ENCODE results near the gene DNAI1.

The DNAI1 gene

DNA sequence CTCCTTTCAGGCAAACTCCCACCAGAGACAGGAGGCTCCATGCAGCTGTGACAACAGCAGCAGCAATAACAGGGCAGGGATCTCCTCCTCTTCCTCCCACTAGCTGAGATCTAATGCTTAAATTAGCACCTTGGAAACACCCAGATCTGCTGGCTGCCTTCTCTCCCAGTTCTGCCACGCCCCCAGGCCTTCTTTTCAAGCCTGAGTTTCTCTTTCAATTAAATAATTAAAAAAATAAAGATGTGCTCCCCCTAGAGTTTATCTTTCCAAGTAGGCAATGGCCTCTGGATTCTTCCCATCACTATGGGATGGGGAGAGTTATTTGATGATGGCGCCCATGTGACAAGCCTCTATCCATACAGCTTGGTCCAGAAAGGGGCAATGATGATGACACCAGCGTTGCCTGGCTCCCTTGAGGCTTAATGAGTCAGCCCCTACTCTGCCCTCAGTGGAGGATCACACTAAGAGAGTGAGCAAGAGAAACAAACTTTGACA is 4.0 kb upstream of the DNAI1 start:
- in situ Hi-C loops (cut with HindIII; ENCODE audit: low sequenced_read_pairs): no loop called here
- no peak for DNase-seq (ENCODE audit: low read depth)
- TF ChIP-seq, protein P1, sequence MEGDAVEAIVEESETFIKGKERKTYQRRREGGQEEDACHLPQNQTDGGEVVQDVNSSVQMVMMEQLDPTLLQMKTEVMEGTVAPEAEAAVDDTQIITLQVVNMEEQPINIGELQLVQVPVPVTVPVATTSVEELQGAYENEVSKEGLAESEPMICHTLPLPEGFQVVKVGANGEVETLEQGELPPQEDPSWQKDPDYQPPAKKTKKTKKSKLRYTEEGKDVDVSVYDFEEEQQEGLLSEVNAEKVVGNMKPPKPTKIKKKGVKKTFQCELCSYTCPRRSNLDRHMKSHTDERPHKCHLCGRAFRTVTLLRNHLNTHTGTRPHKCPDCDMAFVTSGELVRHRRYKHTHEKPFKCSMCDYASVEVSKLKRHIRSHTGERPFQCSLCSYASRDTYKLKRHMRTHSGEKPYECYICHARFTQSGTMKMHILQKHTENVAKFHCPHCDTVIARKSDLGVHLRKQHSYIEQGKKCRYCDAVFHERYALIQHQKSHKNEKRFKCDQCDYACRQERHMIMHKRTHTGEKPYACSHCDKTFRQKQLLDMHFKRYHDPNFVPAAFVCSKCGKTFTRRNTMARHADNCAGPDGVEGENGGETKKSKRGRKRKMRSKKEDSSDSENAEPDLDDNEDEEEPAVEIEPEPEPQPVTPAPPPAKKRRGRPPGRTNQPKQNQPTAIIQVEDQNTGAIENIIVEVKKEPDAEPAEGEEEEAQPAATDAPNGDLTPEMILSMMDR (IDR thresholded peaks at IDR 0.05; ENCODE audit: low read depth, low read length, missing control alignments): peak; percentile 25
- no peak overlapping the region for H3K4me3 ChIP-seq (ENCODE audit: low read depth, low read length)

DNA sequence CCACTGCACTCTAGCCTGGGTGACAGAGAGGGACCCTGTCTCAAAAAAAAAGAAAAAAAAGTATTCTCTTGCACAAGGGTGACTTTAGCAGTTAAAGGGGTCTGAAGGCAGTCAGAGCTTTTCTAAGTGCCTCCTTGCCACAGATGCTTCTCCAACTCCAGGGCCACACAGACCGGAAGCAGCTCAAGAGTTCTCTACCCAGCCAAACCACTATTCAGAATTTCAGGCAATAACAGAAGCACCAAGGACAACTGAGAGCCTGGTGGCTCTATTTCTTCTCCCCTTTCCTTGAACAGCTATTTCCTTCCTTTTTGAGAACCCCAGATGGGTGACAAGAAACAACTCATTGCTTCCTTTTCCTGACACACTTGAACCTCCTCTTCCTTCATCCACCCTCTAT is 2.5 kb upstream of the DNAI1 start:
- TF ChIP-seq, protein P1 (IDR thresholded peaks at IDR 0.05; ENCODE audit: low read depth, low read length, missing control alignments): no peak
- H3K4me3 ChIP-seq (ENCODE audit: low read depth, low read length): no peak overlapping the region
- in situ Hi-C loops (cut with HindIII; ENCODE audit: low sequenced_read_pairs): no loop called here
- DNase-seq (ENCODE audit: low read depth): no peak

DNA sequence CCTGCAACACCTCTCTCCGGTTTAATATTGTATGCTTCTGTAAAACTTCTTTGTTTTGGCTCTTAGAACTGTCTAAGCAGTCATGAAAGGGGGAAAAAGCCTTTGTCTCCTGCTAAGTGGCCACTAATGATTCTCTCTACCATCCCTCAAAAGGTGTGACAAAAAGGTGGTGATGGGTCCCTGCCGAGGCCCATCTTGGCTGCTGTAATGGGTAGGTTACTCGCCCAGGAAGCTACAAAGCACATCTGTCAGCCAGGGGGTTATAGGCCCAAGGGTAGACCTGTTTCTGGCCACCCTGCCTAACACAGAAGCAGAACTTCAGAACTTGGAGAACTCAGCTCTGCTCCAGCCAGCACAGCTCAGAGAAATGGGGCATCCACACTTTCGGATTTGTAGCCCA is 1.9 kb upstream of the DNAI1 start:
- TF ChIP-seq, protein P1 (IDR thresholded peaks at IDR 0.05; ENCODE audit: low read depth, low read length, missing control alignments): no peak
- DNase-seq (ENCODE audit: low read depth): no peak
- H3K4me3 ChIP-seq (ENCODE audit: low read depth, low read length): peak overlapping the region; percentile 77
- in situ Hi-C loops (cut with HindIII; ENCODE audit: low sequenced_read_pairs): no loop called here

DNA sequence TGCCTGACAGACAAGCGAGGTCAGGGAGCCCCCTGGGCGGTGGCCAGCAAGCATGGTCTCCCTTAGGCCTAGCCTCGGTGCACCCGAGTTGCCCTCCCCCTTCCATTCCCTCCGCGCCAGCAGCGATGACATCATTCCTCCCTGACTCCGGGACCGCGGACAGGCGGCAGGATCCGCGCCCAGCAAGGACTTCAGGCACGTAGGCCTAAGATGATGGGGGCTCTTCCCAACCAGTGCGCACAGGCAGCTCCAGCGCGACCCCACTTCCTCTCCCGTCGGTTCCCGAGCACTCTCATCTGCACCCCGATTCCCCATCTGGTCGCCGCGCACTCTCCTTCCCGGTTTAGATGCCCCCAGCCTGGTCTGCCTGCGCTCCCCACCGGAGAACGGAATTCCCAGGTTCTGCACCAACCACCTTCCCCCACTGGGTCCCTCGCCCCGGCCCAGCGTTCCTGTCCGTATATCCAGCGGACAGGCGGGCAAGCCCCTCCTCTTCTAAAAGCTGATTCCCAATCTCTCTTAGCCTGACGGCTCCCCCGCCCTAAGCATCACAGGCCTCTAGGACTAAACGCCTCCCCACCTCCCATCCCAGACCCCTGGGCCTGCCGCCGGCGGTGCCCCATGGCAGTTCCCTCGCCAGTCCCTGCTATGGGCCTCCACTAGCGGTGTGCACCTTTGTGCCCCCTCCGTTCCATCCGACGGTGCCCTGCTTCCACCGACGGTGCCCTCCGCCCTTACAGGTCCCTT is 1.2 kb upstream of the DNAI1 start:
- no peak for DNase-seq (ENCODE audit: low read depth)
- TF ChIP-seq, protein P1 (IDR thresholded peaks at IDR 0.05; ENCODE audit: low read depth, low read length, missing control alignments): no peak
- in situ Hi-C loops (cut with HindIII; ENCODE audit: low sequenced_read_pairs): no loop called here
- peak overlapping the region; percentile 77 for H3K4me3 ChIP-seq (ENCODE audit: low read depth, low read length)

DNA sequence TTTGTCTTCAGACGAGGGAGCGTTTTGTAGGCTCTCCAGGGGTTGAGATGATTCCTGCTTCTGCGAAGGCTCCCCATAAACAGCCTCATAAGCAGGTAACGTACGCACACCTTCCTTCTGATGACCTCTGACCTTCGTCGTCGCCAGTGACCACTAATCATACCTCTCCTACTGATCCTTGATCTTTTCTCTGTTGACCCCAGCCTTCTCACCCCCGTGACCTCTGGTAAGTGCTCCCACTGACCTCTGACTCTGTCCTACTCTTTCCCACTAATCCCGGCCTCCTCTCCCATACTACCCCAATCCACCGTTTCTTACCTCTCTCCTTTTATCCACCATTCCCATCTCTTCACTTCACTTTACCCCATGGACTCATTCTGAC is 345 bp downstream of the DNAI1 start:
- TF ChIP-seq, protein P1 (IDR thresholded peaks at IDR 0.05; ENCODE audit: low read depth, low read length, missing control alignments): no peak
- H3K4me3 ChIP-seq (ENCODE audit: low read depth, low read length): peak overlapping the region; percentile 77
- DNase-seq (ENCODE audit: low read depth): no peak
- in situ Hi-C loops (cut with HindIII; ENCODE audit: low sequenced_read_pairs): no loop called here

DNA sequence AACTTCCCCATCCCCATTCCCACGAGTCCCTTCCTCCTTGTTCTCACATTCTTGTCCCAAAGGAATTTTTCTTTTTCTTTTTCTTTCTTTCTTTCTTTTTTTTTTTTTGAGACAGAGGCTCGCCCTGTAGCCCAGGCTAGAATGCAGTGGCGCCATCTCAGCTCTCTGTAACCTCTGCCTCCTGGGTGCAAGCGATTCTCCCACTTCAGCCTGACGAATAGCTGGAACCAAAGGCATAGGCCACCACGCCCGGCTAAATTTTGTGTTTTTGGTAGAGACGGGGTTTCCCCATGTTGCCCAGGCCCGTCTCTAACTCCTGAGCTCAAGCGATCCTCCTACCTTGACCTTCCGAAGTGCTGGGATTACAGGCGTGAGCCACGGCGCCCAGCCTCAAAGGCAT is 751 bp downstream of the DNAI1 start:
- in situ Hi-C loops (cut with HindIII; ENCODE audit: low sequenced_read_pairs): no loop called here
- TF ChIP-seq, protein P1 (IDR thresholded peaks at IDR 0.05; ENCODE audit: low read depth, low read length, missing control alignments): no peak
- DNase-seq (ENCODE audit: low read depth): no peak
- H3K4me3 ChIP-seq (ENCODE audit: low read depth, low read length): no peak overlapping the region

All from astrocyte of the cerebellum (primary cell).